ENCODE measurements around the gene BHLHE23. TPM values are rescaled to one million over a fixed set of nuclear protein-coding genes. Genes with fewer than 3 reads are reported as not detected.

BHLHE23 gene
- total RNA-seq, 4 donors from 2014 or later = not detected

DNA sequence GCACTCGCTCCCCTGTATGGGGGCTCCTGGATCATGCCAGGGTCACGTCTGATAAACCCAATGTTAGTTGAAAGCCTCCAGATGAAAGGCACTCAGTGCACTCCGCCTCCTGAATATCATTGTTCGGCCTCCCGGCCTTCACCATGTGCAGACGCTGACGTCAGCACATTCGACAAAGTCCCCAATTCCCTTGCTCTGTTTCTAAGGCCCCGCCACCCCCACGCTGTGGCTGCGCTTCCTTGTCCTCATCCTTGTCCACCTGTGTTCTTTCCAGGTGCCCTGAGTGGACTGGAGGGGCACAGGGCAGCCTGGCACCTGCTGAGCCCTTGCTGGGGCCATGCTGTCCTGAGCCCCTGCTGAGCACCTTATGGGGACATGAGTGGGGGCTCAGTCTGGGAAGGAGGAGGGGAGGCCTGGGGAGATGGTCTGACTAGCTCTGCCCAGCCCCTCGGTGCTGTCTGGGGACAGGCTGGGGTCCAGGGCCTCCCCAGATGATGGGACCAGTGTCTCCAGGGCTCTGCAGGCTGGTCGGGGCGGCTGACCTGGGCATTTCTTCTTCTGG lies 9.8 kb upstream of the BHLHE23 start:
- no peak overlapping the region for H3K27ac ChIP-seq
- no peaks in the 10 kb centered on the region for H3K36me3 ChIP-seq
- peaks cover 0 to 37% (median 4%) of the 10 kb centered on the region in 4 donors for H3K9me3 ChIP-seq
- H3K27me3 ChIP-seq = peaks cover 0 to 77% of the 10 kb centered on the region in 2 donors
- H3K4me1 ChIP-seq = peaks cover 0 to 3% (median 0%) of the 10 kb centered on the region in 4 donors
- no peak for DNase-seq (ENCODE audit: low spot score in 2 of 2)
- H3K4me3 ChIP-seq = no peak overlapping the region
- WGBS, 2 donors = 60 to 64% methylated on average over 11 to 14 of the region's 14 CpGs
- TF ChIP-seq CTCF (IDR thresholded peaks at IDR 0.05) = no peak
- TF ChIP-seq EP300 (IDR thresholded peaks at IDR 0.05) = no peak
- no peak for TF ChIP-seq POLR2A (IDR thresholded peaks at IDR 0.05)

GRCh38 chr20:63015662-63016361 lies 9.0 kb upstream of the BHLHE23 start:
- Histone ChIP-seq H3K9me3 (peaks cover 0 to 34% (median 4%) of the 10 kb centered on the region in 4 donors), H3K4me1 (peaks cover 0 to 3% (median 0%) of the 10 kb centered on the region in 4 donors), H3K36me3 (no peaks in the 10 kb centered on the region), H3K27ac (no peak overlapping the region), H3K4me3 (no peak overlapping the region), H3K27me3 (peaks cover 0 to 81% of the 10 kb centered on the region in 2 donors)
- DNase-seq (ENCODE audit: low spot score in 2 of 2) = no peak
- TF ChIP-seq POLR2A (IDR thresholded peaks at IDR 0.05) (no peak), EP300 (IDR thresholded peaks at IDR 0.05) (no peak), CTCF (IDR thresholded peaks at IDR 0.05) (no peak)
- 61 to 73% methylated on average over 14 to 20 of the region's 22 CpGs for WGBS, 2 donors

DNA sequence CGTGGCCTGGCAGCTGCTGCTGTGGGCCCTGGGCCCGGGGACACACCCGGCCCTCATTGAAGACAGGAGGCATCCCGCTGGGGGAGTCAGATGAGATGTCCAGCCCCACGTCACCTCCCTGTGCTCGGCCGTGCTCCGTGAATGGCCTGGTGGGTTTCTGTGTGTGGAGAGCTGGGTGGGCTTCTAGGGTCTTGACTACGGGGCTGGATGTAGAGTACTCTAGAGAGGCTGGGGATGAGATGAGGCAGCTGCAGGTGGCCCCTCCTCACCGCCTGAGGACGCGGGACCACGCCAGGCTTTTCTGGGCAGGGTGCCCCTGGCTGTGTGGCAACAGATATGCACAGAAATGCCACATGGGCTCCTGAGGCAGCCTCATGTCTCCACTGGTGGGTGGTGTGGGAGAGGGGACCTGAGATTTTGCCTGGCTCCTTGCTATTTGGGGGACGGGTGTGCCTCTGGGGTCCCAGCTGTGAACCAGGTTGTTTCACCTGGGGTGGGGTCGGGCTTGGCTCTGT lies 8.4 kb upstream of the BHLHE23 start:
- no peak for DNase-seq (ENCODE audit: low spot score in 2 of 2)
- Histone ChIP-seq H3K9me3 (peaks cover 0 to 30% (median 4%) of the 10 kb centered on the region in 4 donors), H3K4me3 (no peak overlapping the region), H3K27me3 (peaks cover 0 to 83% of the 10 kb centered on the region in 2 donors), H3K4me1 (peaks cover 0 to 3% (median 0%) of the 10 kb centered on the region in 4 donors), H3K27ac (no peak overlapping the region), H3K36me3 (no peaks in the 10 kb centered on the region)
- TF ChIP-seq CTCF (IDR thresholded peaks at IDR 0.05) (no peak), POLR2A (IDR thresholded peaks at IDR 0.05) (no peak), EP300 (IDR thresholded peaks at IDR 0.05) (no peak)
- 12 to 61% methylated on average over 7 to 13 of the region's 15 CpGs for WGBS, 2 donors

- Histone ChIP-seq H3K4me1 (peaks cover 0 to 3% (median 0%) of the 10 kb centered on the region in 4 donors), H3K27me3 (peaks cover 0 to 88% of the 10 kb centered on the region in 2 donors), H3K36me3 (no peaks in the 10 kb centered on the region), H3K27ac (no peak overlapping the region), H3K4me3 (no peak overlapping the region), H3K9me3 (peaks cover 0 to 26% (median 4%) of the 10 kb centered on the region in 4 donors)
- no peak for TF ChIP-seq EP300 (IDR thresholded peaks at IDR 0.05)
- no peak for DNase-seq (ENCODE audit: low spot score in 2 of 2)
- 2 to 10% methylated on average over 10 to 11 of the region's 11 CpGs for WGBS, 2 donors
Observed at GRCh38 chr20:63014710-63015109, 7.9 kb upstream of the BHLHE23 start.

GRCh38 chr20:63014287-63014686 lies 7.5 kb upstream of the BHLHE23 start:
- H3K27me3 ChIP-seq = peaks cover 0 to 92% of the 10 kb centered on the region in 2 donors
- WGBS, 2 donors = 9% methylated on average over 12 of the region's 12 CpGs
- TF ChIP-seq CTCF (IDR thresholded peaks at IDR 0.05) = no peak
- no peak for TF ChIP-seq EP300 (IDR thresholded peaks at IDR 0.05)
- TF ChIP-seq POLR2A (IDR thresholded peaks at IDR 0.05) = no peak

More at GRCh38 chr20:63014287-63014686, 7.5 kb upstream of the BHLHE23 start:
- DNase-seq (ENCODE audit: low spot score in 2 of 2) = no peak
- no peaks in the 10 kb centered on the region for H3K36me3 ChIP-seq
- H3K4me3 ChIP-seq = no peak overlapping the region
- H3K4me1 ChIP-seq = peaks cover 0 to 5% (median 0%) of the 10 kb centered on the region in 4 donors
- peaks cover 0 to 26% (median 4%) of the 10 kb centered on the region in 4 donors for H3K9me3 ChIP-seq
- no peak overlapping the region for H3K27ac ChIP-seq

Data from tibial nerve (tissue), 4 donors.